ENCODE data around the gene SF3A1.

Gene SF3A1

GRCh38 chr22:30285846-30286200, 70.9 kb downstream of the SF3A1 start:
- no peak for FAIRE-seq

- FAIRE-seq = no peak
These were observed 71.4 kb downstream of the SF3A1 start for GRCh38 chr22:30285176-30285845.

DNA sequence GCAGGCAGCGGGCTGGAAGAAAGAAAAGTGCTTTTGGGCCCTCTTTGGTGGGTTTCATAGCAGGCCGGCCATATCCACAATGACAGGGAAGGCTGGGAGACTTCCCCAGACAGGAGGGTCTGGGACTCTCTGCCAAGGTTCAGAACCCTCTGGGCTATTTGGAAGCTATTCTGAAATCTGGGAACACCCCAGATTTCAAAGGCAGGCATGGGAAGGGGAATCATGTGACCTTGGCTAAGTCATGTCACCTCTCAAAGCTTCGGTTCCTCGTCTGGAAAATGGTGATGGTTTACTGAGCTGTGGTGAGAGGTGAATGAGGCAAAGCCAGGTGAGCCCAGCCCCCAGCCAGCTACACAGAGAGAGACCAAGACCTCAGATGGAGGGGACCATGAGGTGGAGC, 72.0 kb downstream of the SF3A1 start:
- FAIRE-seq = no peak

DNA sequence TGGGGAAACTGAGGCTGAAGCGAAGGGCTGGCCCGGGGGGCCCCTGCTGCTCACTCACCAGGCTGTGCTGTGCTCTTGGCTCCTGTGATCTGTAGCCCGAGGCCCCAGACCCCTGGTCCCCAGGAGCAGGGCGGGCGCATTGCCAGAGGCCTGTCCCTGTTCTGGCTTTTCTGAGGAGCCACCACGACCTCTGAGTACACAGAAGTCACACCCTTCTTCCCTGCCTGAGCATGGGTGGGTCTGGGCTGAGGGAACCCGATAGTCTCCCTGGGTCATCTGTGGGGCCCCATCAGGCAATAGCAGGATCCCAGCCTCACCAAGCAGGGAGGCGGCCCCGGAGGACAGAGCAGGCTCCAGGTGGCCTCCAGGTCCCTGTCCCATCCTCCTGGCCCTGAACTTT, 72.5 kb downstream of the SF3A1 start:
- no peak for FAIRE-seq

GRCh38 chr22:30283342-30283741, 73.4 kb downstream of the SF3A1 start:
- no peak for FAIRE-seq

DNA sequence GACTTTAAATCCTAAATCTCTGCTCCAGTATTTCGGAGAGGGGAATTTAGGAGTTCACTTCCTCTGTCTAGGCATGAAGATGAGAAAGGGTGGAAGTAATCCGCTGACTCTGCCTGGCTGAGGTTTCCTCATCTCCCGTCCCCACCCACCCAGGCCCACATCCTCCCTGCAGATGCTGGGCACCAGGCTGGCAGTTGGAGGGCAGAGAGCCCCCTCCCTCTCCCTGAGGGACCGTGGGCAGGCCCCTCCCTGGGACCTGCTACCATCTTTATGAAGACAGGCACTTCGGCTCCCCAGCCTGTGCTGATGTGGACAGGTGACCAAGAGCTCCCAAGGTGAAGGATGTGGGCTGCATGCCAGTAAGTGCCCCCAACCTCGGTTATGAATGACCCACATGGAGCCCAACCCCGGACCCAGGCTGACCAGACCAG, 74.1 kb downstream of the SF3A1 start:
- no peak for FAIRE-seq
